SK-N-SH treated with all-trans-retinoic acid at 6 μM for 48 hours (cell line): ENCODE data around the gene TLN1.
A peak's percentile ranks its signal among the peaks of the same experiment; 100 is the strongest.

Experiments
- ATAC-seq: fragments of 200-7000 bp; cut with Tn5 transposase; 3 replicates; pipeline ENCODE4 v1.9.1; 2020; ENCODE audit warnings: mild to moderate bottlenecking, moderate library complexity
- ARNTL ChIP-seq: fragments of 450-650 bp; formaldehyde crosslinking; IDR thresholded peaks from 2 replicates; pipeline ENCODE4 v1.5.0; 2020; ENCODE audit warnings: low read depth, mild to moderate bottlenecking, moderate library complexity, borderline replicate concordance
- CSDC2 ChIP-seq: fragments of 250-450 bp; sonication (Bioruptor Pico); IDR thresholded peaks from 2 replicates; pipeline ENCODE4 v1.5.0; 2020; ENCODE audit warnings: mild to moderate bottlenecking, moderate library complexity
- CSRNP3 ChIP-seq: fragments of 250-450 bp; sonication (Bioruptor Pico); IDR thresholded peaks from 2 replicates; pipeline ENCODE4 v1.5.1; 2021; ENCODE audit warnings: mild to moderate bottlenecking, moderate library complexity
- ESRRG ChIP-seq: fragments of 250-450 bp; sonication (Bioruptor Pico); IDR thresholded peaks from 2 replicates; pipeline ENCODE4 v1.6.1; 2021; ENCODE audit warnings: mild to moderate bottlenecking
- GLIS3 ChIP-seq: fragments of 250-450 bp; sonication (Bioruptor Pico); IDR thresholded peaks from 2 replicates; pipeline ENCODE4 v1.5.0; 2020; ENCODE audit warnings: mild to moderate bottlenecking, moderate library complexity
- ISL1 ChIP-seq: fragments of 250-450 bp; sonication (Bioruptor Pico); IDR thresholded peaks from 2 replicates; pipeline ENCODE4 v2.1.2; 2022; ENCODE audit warnings: mild to moderate bottlenecking, moderate library complexity
- OSR1 ChIP-seq: fragments of 250-450 bp; sonication (Bioruptor Pico); IDR thresholded peaks from 2 replicates; pipeline ENCODE4 v1.8.0; 2022; ENCODE audit warnings: moderate library complexity, mild to moderate bottlenecking, inconsistent platforms
- PPARA ChIP-seq: fragments of 250-450 bp; sonication (Bioruptor Pico); IDR thresholded peaks from 2 replicates; pipeline ENCODE4 v1.5.0; 2020; ENCODE audit warnings: mild to moderate bottlenecking, borderline replicate concordance
- RARB ChIP-seq: fragments of 250-450 bp; sonication (Bioruptor Pico); IDR thresholded peaks from 2 replicates; pipeline ENCODE4 v1.8.0; 2021; ENCODE audit warnings: mild to moderate bottlenecking, moderate library complexity
- SNAI2 ChIP-seq: fragments of 250-450 bp; sonication (Bioruptor Pico); IDR thresholded peaks from 2 replicates; pipeline ENCODE4 v1.5.0; 2020; ENCODE audit warnings: mild to moderate bottlenecking, moderate library complexity
- TCF4 ChIP-seq: fragments of 250-450 bp; sonication (Bioruptor Pico); IDR thresholded peaks from 2 replicates; pipeline ENCODE4 v1.8.0; 2021; ENCODE audit warnings: mild to moderate bottlenecking, moderate library complexity, borderline replicate concordance
- TOX ChIP-seq: fragments of 250-450 bp; sonication (Bioruptor Pico); IDR thresholded peaks from 2 replicates; pipeline ENCODE4 v1.8.0; 2021; ENCODE audit warnings: mild to moderate bottlenecking, moderate library complexity, borderline replicate concordance
- ZC3H10 ChIP-seq: fragments of 250-450 bp; sonication (Bioruptor Pico); IDR thresholded peaks from 2 replicates; pipeline ENCODE4 v1.5.1; 2021; ENCODE audit warnings: mild to moderate bottlenecking, moderate library complexity
- ZFP3 ChIP-seq: fragments of 250-450 bp; sonication (Bioruptor Pico); IDR thresholded peaks from 2 replicates; pipeline ENCODE4 v1.5.0; 2020; ENCODE audit warnings: mild to moderate bottlenecking, moderate library complexity
- ZFP30 ChIP-seq: fragments of 450-650 bp; formaldehyde crosslinking; IDR thresholded peaks from 2 replicates; pipeline ENCODE4 v1.5.0; 2022; ENCODE audit warnings: mild to moderate bottlenecking, moderate library complexity
- ZNF565 ChIP-seq: fragments of 450-650 bp; formaldehyde crosslinking; conservative IDR thresholded peaks from 2 replicates; pipeline ENCODE4 v1.5.0; 2020; ENCODE audit warnings: low read depth, mild to moderate bottlenecking, moderate library complexity
- ZNF8 ChIP-seq: fragments of 450-650 bp; formaldehyde crosslinking; IDR thresholded peaks from 2 replicates; pipeline ENCODE4 v1.5.0; 2020; ENCODE audit warnings: mild to moderate bottlenecking, moderate library complexity
- TF ChIP-seq, protein P1 (sequence below): fragments of 250-450 bp; sonication (Bioruptor Pico); IDR thresholded peaks from 2 replicates; pipeline ENCODE4 v1.8.0; 2020; ENCODE audit warnings: mild to moderate bottlenecking, moderate library complexity, borderline replicate concordance
- TF ChIP-seq, protein P2 (sequence below): fragments of 250-450 bp; sonication (Bioruptor Pico); IDR thresholded peaks from 2 replicates; pipeline ENCODE4 v1.8.0; 2021; ENCODE audit warnings: low read depth, mild to moderate bottlenecking, moderate library complexity, borderline replicate concordance
- TF ChIP-seq, protein P3 (sequence below): fragments of 250-450 bp; sonication (Bioruptor Pico); IDR thresholded peaks from 2 replicates; pipeline ENCODE4 v1.5.0; 2020; ENCODE audit warnings: mild to moderate bottlenecking, moderate library complexity

The TLN1 gene

DNA sequence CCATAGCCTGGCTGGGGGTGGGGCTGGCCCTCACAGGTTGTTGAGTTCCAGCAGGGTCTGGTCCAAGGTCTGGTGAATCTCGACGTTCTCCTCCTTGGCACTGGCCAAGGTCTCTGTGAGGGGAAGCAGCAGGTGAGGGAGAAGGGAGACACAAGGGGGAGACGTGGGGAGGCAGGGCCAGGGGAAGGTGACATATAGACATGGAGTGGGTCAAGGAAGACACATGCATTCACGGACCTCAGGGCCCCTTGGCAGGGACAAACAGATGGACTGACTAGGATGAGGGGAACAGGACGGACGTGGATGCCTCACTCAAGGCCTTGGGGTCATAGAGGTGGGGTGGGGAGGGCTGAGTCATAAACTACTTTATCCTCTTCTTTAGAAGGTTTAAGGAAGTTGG lies 49.9 kb downstream of the TLN1 start:
- TF ChIP-seq TCF4 (CRISPR knock-in tag): no peak
- TF ChIP-seq ZNF565 (CRISPR knock-in tag): no peak
- no peak for TF ChIP-seq ISL1 (CRISPR knock-in tag)
- no peak for TF ChIP-seq ESRRG
- no peak for TF ChIP-seq ZNF8 (CRISPR knock-in tag)
- TF ChIP-seq RARB (CRISPR knock-in tag): no peak
- no peak for TF ChIP-seq ARNTL (CRISPR knock-in tag)
- no peak for TF ChIP-seq ZC3H10 (CRISPR knock-in tag)
- TF ChIP-seq SNAI2: no peak
- no peak for TF ChIP-seq ZFP3
- ATAC-seq: no peak

GRCh38 chr9:35681341-35682002 lies 50.5 kb downstream of the TLN1 start:
- TF ChIP-seq ISL1 (CRISPR knock-in tag) (no peak), ZFP30 (no peak), CSRNP3 (no peak), CSDC2 (CRISPR knock-in tag) (no peak), TCF4 (CRISPR knock-in tag) (no peak), PPARA (CRISPR knock-in tag) (no peak), SNAI2 (no peak), TOX (no peak)
- TF ChIP-seq, protein P1, sequence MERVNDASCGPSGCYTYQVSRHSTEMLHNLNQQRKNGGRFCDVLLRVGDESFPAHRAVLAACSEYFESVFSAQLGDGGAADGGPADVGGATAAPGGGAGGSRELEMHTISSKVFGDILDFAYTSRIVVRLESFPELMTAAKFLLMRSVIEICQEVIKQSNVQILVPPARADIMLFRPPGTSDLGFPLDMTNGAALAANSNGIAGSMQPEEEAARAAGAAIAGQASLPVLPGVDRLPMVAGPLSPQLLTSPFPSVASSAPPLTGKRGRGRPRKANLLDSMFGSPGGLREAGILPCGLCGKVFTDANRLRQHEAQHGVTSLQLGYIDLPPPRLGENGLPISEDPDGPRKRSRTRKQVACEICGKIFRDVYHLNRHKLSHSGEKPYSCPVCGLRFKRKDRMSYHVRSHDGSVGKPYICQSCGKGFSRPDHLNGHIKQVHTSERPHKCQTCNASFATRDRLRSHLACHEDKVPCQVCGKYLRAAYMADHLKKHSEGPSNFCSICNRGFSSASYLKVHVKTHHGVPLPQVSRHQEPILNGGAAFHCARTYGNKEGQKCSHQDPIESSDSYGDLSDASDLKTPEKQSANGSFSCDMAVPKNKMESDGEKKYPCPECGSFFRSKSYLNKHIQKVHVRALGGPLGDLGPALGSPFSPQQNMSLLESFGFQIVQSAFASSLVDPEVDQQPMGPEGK (CRISPR knock-in tag): no peak
- TF ChIP-seq, protein P2, sequence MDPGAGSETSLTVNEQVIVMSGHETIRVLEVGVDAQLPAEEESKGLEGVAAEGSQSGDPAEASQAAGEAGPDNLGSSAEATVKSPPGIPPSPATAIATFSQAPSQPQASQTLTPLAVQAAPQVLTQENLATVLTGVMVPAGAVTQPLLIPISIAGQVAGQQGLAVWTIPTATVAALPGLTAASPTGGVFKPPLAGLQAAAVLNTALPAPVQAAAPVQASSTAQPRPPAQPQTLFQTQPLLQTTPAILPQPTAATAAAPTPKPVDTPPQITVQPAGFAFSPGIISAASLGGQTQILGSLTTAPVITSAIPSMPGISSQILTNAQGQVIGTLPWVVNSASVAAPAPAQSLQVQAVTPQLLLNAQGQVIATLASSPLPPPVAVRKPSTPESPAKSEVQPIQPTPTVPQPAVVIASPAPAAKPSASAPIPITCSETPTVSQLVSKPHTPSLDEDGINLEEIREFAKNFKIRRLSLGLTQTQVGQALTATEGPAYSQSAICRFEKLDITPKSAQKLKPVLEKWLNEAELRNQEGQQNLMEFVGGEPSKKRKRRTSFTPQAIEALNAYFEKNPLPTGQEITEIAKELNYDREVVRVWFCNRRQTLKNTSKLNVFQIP: no peak
- TF ChIP-seq, protein P3, sequence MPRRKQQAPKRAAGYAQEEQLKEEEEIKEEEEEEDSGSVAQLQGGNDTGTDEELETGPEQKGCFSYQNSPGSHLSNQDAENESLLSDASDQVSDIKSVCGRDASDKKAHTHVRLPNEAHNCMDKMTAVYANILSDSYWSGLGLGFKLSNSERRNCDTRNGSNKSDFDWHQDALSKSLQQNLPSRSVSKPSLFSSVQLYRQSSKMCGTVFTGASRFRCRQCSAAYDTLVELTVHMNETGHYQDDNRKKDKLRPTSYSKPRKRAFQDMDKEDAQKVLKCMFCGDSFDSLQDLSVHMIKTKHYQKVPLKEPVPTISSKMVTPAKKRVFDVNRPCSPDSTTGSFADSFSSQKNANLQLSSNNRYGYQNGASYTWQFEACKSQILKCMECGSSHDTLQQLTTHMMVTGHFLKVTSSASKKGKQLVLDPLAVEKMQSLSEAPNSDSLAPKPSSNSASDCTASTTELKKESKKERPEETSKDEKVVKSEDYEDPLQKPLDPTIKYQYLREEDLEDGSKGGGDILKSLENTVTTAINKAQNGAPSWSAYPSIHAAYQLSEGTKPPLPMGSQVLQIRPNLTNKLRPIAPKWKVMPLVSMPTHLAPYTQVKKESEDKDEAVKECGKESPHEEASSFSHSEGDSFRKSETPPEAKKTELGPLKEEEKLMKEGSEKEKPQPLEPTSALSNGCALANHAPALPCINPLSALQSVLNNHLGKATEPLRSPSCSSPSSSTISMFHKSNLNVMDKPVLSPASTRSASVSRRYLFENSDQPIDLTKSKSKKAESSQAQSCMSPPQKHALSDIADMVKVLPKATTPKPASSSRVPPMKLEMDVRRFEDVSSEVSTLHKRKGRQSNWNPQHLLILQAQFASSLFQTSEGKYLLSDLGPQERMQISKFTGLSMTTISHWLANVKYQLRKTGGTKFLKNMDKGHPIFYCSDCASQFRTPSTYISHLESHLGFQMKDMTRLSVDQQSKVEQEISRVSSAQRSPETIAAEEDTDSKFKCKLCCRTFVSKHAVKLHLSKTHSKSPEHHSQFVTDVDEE: no peak
- ATAC-seq: peak; percentile 6

- ATAC-seq: peak; percentile 35
- no peak for TF ChIP-seq ZFP3
- TF ChIP-seq, protein P3: no peak
- no peak for TF ChIP-seq ZFP30
- TF ChIP-seq ZC3H10 (CRISPR knock-in tag): no peak
- TF ChIP-seq OSR1 (CRISPR knock-in tag): no peak
- TF ChIP-seq GLIS3 (CRISPR knock-in tag): no peak
- TF ChIP-seq, protein P1 (CRISPR knock-in tag): no peak
- TF ChIP-seq, protein P2: no peak
- TF ChIP-seq ARNTL (CRISPR knock-in tag): no peak
- TF ChIP-seq ISL1 (CRISPR knock-in tag): no peak
- no peak for TF ChIP-seq ZNF565 (CRISPR knock-in tag)
Observed at GRCh38 chr9:35680331-35681105, 51.5 kb downstream of the TLN1 start.
